Lung (tissue), 12 donors: ENCODE results near the gene FAM83D. TPM values are rescaled to one million over a fixed set of nuclear protein-coding genes. Genes with fewer than 3 reads are reported as not detected.
A peak's percentile ranks its signal among the peaks of the same experiment; 100 is the strongest.

Experiments used
- ATAC-seq: fragments of 200-7000 bp; cut with Tn5 transposase; one replicate; pipeline ENCODE4 v1.9.1; 2020; ENCODE audit warnings: moderate number of reproducible peaks; ENCODE audit not compliant: insufficient read depth, low FRiP score
- DNase-seq, 3 donors: peaks; one replicate each; pipeline ENCODE4 v3.0.0-alpha.2; 2013 to 2017
- H3K27ac ChIP-seq, 2 donors: one replicate each; pipeline ENCODE4 v1.5.1; 2013; ENCODE audit warnings: mild to moderate bottlenecking in 2 of 2, moderate library complexity in 2 of 2, control low read depth in 1 of 2, inconsistent platforms in 1 of 2, low read depth in 1 of 2, low read length in 1 of 2
- H3K27me3 ChIP-seq, 3 donors: one replicate each; pipeline ENCODE4 v1.5.1; 2013; ENCODE audit warnings: low read length in 2 of 3; ENCODE audit not compliant: control insufficient read depth in 3 of 3, insufficient read depth in 3 of 3
- H3K36me3 ChIP-seq, 4 donors: one replicate each; pipeline ENCODE4 v1.5.1; 2013; ENCODE audit warnings: low read length in 4 of 4, mild to moderate bottlenecking in 1 of 4, moderate library complexity in 1 of 4; ENCODE audit not compliant: control insufficient read depth in 4 of 4, insufficient read depth in 4 of 4
- H3K4me1 ChIP-seq, 5 donors: one replicate each; pipeline ENCODE4 v1.5.1; 2013; ENCODE audit warnings: low read length in 5 of 5, mild to moderate bottlenecking in 2 of 5, moderate library complexity in 1 of 5; ENCODE audit not compliant: control insufficient read depth in 5 of 5, insufficient read depth in 5 of 5
- H3K4me3 ChIP-seq: one replicate; pipeline ENCODE4 v1.5.1; 2013; ENCODE audit warnings: mild to moderate bottlenecking, control low read depth, moderate library complexity
- H3K9ac ChIP-seq, 2 donors: one replicate each; pipeline ENCODE4 v1.5.1; 2013; ENCODE audit warnings: low read length in 2 of 2, control low read depth in 1 of 2; ENCODE audit not compliant: insufficient read depth in 1 of 2
- H3K9me3 ChIP-seq, 4 donors: one replicate each; pipeline ENCODE4 v1.5.1; 2013; ENCODE audit warnings: low read length in 3 of 4, mild to moderate bottlenecking in 1 of 4, moderate library complexity in 1 of 4; ENCODE audit not compliant: control insufficient read depth in 4 of 4, insufficient read depth in 3 of 4
- CTCF ChIP-seq: IDR thresholded peaks from 2 replicates; pipeline ENCODE4 v1.5.1; 2012; ENCODE audit warnings: mild to moderate bottlenecking; ENCODE audit errors: control extremely low read depth, extremely low read depth
- WGBS, 2 donors: extraction: QIAGEN DNeasy Blood & Tissue Kit; methylation state at CpG; one replicate each; pipeline ENCODE4 v1.1.7; 2013; 5-methylcytosine and 5-hydroxymethylcytosine counted together
- polyA plus RNA-seq, 2 donors: library from polyadenylated mRNA; stranded (reverse); fragments of 200-250 nt; gene quantifications; one replicate each; pipeline ENCODE4 v1.2.1, GENCODE V29; 2013
- total RNA-seq, 2 donors: library from RNA; depleted of rRNA in 1 of 2; stranded (reverse); fragments of >200 nt in 1 of 2; gene quantifications; one replicate each; pipeline ENCODE4 v1.2.1, GENCODE V29; 2014 to 2021
- donor health status: control.
- donor health status: control.
- donor health status: Bipolar disorder and iron deficiency.
- donor health status: healthy.
- donor health status: DM: yes; HTN: yes; CAD: no.

FAM83D gene
- total and polyA plus RNA-seq, 4 donors, result 0.94 to 3.6 (median 2.8) TPM

- Histone ChIP-seq H3K9me3 (no peaks in the 10 kb centered on the region), H3K36me3 (peaks cover 0 to 2% (median 0%) of the 10 kb centered on the region in 4 donors), H3K9ac (peak overlapping the region; percentile 71 to 74), H3K4me1 (peaks cover 0 to 10% (median 6%) of the 10 kb centered on the region in 5 donors), H3K27ac (peak overlapping the region; percentile 71 to 86), H3K4me3 (peak overlapping the region; percentile 57), H3K27me3 (no peaks in the 10 kb centered on the region)
- DNase-seq, result no peak
- TF ChIP-seq CTCF, result no peak
- WGBS, 2 donors, result 12 to 13% methylated on average over 16 of the region's 16 CpGs
- ATAC-seq, result no peak
Measured at GRCh38 chr20:38961530-38962043, 35.4 kb downstream of the FAM83D start.

GRCh38 chr20:38962044-38962927 is 36.1 kb downstream of the FAM83D start, which contains the start of gene DHX35:
Gene DHX35 (plus strand): TSS chr20:38962344. CDS start chr20:38962368, 24 bp downstream.
- 0 to 1% methylated on average over 64 to 70 of the region's 70 CpGs for WGBS, 2 donors
- Histone ChIP-seq H3K36me3 (peaks cover 0 to 2% (median 0%) of the 10 kb centered on the region in 4 donors), H3K4me3 (peak within 1 kb of the TSS; percentile 95), H3K9ac (peak within 1 kb of the TSS; percentile 74 to 89), H3K4me1 (peaks cover 0 to 10% (median 6%) of the 10 kb centered on the region in 5 donors), H3K27me3 (no peaks in the 10 kb centered on the region), H3K27ac (peak within 1 kb of the TSS; percentile 92 to 93), H3K9me3 (no peaks in the 10 kb centered on the region)
- DNase-seq (peak; percentile 98 to 99 (median 98)), ATAC-seq (peak; percentile 100)
- peak; percentile 14 for TF ChIP-seq CTCF

GRCh38 chr20:38962928-38963401 is 36.7 kb downstream of the FAM83D start:
- no peaks in the 10 kb centered on the region for H3K9me3 ChIP-seq
- no peaks in the 10 kb centered on the region for H3K27me3 ChIP-seq
- H3K36me3 ChIP-seq, result peaks cover 0 to 2% (median 0%) of the 10 kb centered on the region in 4 donors
- DNase-seq, result peak in 2 of 3 donors; percentile 25 to 31
- peak overlapping the region in 1 of 2 donors; percentile 92 for H3K27ac ChIP-seq
- TF ChIP-seq CTCF, result no peak
- no peak for ATAC-seq
- peak overlapping the region; percentile 95 for H3K4me3 ChIP-seq
- WGBS, 2 donors, result 3% methylated on average over 5 of the region's 5 CpGs
- H3K9ac ChIP-seq, result peak overlapping the region; percentile 58 to 89
- peaks cover 0 to 10% (median 6%) of the 10 kb centered on the region in 5 donors for H3K4me1 ChIP-seq
